Nucleus accumbens (tissue), 56 donors: ENCODE data around the gene BIN2.
A peak's percentile ranks its signal among the peaks of the same experiment; 100 is the strongest.
"Not testable (repeated sequence)": the region's sequence is repeated elsewhere in the genome, so short reads cannot be mapped to it uniquely, and the experiment has no call there.

Experiments used
- DNase-seq, 56 donors: peaks; one replicate each; lab custom pipeline; 2025; lab: John Stamatoyannopoulos, UW

Gene BIN2

GRCh38 chr12:51348116-51348515, 24.1 kb upstream of the BIN2 start:
- no peak for DNase-seq

GRCh38 chr12:51346581-51346980, 22.6 kb upstream of the BIN2 start, which contains the start of gene CELA1:
Gene CELA1 (minus strand): TSS chr12:51346679. CDS start chr12:51346638, 41 bp downstream.
- DNase-seq, result no peak

GRCh38 chr12:51345681-51346080, 21.7 kb upstream of the BIN2 start:
- no peak for DNase-seq

- no peak for DNase-seq
Measured at GRCh38 chr12:51343201-51343600, 19.2 kb upstream of the BIN2 start.

- DNase-seq, result no peak
Measured at GRCh38 chr12:51342416-51342815, 18.4 kb upstream of the BIN2 start.

- DNase-seq, result peak in 47 of 56 donors; percentile 13 to 78 (median 46)
Measured at GRCh38 chr12:51341251-51342007, 17.5 kb upstream of the BIN2 start.

- DNase-seq, result no peak
Measured at GRCh38 chr12:51339750-51340149, 15.8 kb upstream of the BIN2 start.

GRCh38 chr12:51337336-51337735, 13.4 kb upstream of the BIN2 start:
- DNase-seq, result not testable (repeated sequence)

- DNase-seq, result no peak
Measured at GRCh38 chr12:51335931-51336330, 12.0 kb upstream of the BIN2 start.

- no peak for DNase-seq
Measured at GRCh38 chr12:51334764-51335163, 10.8 kb upstream of the BIN2 start.

- DNase-seq, result no peak
Measured at GRCh38 chr12:51333536-51333935, 9.6 kb upstream of the BIN2 start.

GRCh38 chr12:51330186-51330585, 6.2 kb upstream of the BIN2 start:
- no peak for DNase-seq

GRCh38 chr12:51329742-51330141, 5.8 kb upstream of the BIN2 start:
- DNase-seq, result no peak

GRCh38 chr12:51328587-51328986, 4.6 kb upstream of the BIN2 start:
- no peak for DNase-seq

GRCh38 chr12:51326698-51327439, 2.9 kb upstream of the BIN2 start:
- DNase-seq, result peak in 9 of 56 donors; percentile 1 to 46 (median 9)

- DNase-seq, result no peak
Measured at GRCh38 chr12:51324953-51325352, 979 bp upstream of the BIN2 start.

GRCh38 chr12:51323317-51323960, 535 bp downstream of the BIN2 start:
- DNase-seq, result no peak

- no peak for DNase-seq
Measured at GRCh38 chr12:51322452-51322851, 1.5 kb downstream of the BIN2 start.

GRCh38 chr12:51321882-51322281, 2.1 kb downstream of the BIN2 start:
- no peak for DNase-seq

- DNase-seq, result no peak
Measured at GRCh38 chr12:51320695-51321320, 3.2 kb downstream of the BIN2 start.

- DNase-seq, result no peak
Measured at GRCh38 chr12:51320311-51320694, 3.7 kb downstream of the BIN2 start.
